ENCODE results near the gene FBXO42.
"Not testable (repeated sequence)": the region's sequence is repeated elsewhere in the genome, so short reads cannot be mapped to it uniquely, and the experiment has no call there.

The FBXO42 gene

GRCh38 chr1:16217061-16217785, 135.1 kb downstream of the FBXO42 start:
- Histone ChIP-seq H3K9me3 (no peaks in the 10 kb centered on the region), H3K36me3 (no peaks in the 10 kb centered on the region), H3K4me1 (ENCODE audit: control insufficient read depth in 1 of 2, insufficient read depth in 1 of 2, low read depth in 1 of 2, low read length in 1 of 2) (peaks cover 16 to 20% of the 10 kb centered on the region in 2 experiments), H3K27ac (peak overlapping the region; percentile 48), H3K27me3 (peaks cover 44% of the 10 kb centered on the region), H3K4me3 (ENCODE audit: low read depth in 1 of 2, low read length in 1 of 2) (peak overlapping the region; percentile 72 to 75)
- TF ChIP-seq CTCF (IDR thresholded peaks at IDR 0.05), result peak; percentile 11

GRCh38 chr1:16215882-16216753, 136.2 kb downstream of the FBXO42 start:
- H3K9me3 ChIP-seq, result no peaks in the 10 kb centered on the region
- H3K36me3 ChIP-seq, result no peaks in the 10 kb centered on the region
- peak overlapping the region; percentile 72 to 75 for H3K4me3 ChIP-seq (ENCODE audit: low read depth in 1 of 2, low read length in 1 of 2)
- no peak overlapping the region for H3K27ac ChIP-seq
- no peak for TF ChIP-seq CTCF (IDR thresholded peaks at IDR 0.05)
- peaks cover 44% of the 10 kb centered on the region for H3K27me3 ChIP-seq
- peaks cover 16 to 20% of the 10 kb centered on the region in 2 experiments for H3K4me1 ChIP-seq (ENCODE audit: control insufficient read depth in 1 of 2, insufficient read depth in 1 of 2, low read depth in 1 of 2, low read length in 1 of 2)

GRCh38 chr1:16215240-16215639, 137.0 kb downstream of the FBXO42 start:
- peaks cover 44% of the 10 kb centered on the region for H3K27me3 ChIP-seq
- H3K4me1 ChIP-seq (ENCODE audit: control insufficient read depth in 1 of 2, insufficient read depth in 1 of 2, low read depth in 1 of 2, low read length in 1 of 2), result peaks cover 16 to 20% of the 10 kb centered on the region in 2 experiments
- H3K27ac ChIP-seq; H3K4me3 ChIP-seq (ENCODE audit: low read depth in 1 of 2, low read length in 1 of 2); H3K9me3 ChIP-seq; H3K36me3 ChIP-seq: not testable (repeated sequence)

GRCh38 chr1:16213544-16213943, 138.7 kb downstream of the FBXO42 start:
- Histone ChIP-seq H3K27me3 (peaks cover 44% of the 10 kb centered on the region), H3K4me1 (ENCODE audit: control insufficient read depth in 1 of 2, insufficient read depth in 1 of 2, low read depth in 1 of 2, low read length in 1 of 2) (peaks cover 16 to 20% of the 10 kb centered on the region in 2 experiments)
- H3K36me3 ChIP-seq; H3K4me3 ChIP-seq (ENCODE audit: low read depth in 1 of 2, low read length in 1 of 2); H3K9me3 ChIP-seq; H3K27ac ChIP-seq: not testable (repeated sequence)

- H3K4me3 ChIP-seq (ENCODE audit: low read depth in 1 of 2, low read length in 1 of 2), result no peak overlapping the region
- no peak for TF ChIP-seq CTCF (IDR thresholded peaks at IDR 0.05)
- no peak overlapping the region for H3K27ac ChIP-seq
- no peaks in the 10 kb centered on the region for H3K36me3 ChIP-seq
- no peaks in the 10 kb centered on the region for H3K9me3 ChIP-seq
- peaks cover 47% of the 10 kb centered on the region for H3K27me3 ChIP-seq
- H3K4me1 ChIP-seq (ENCODE audit: control insufficient read depth in 1 of 2, insufficient read depth in 1 of 2, low read depth in 1 of 2, low read length in 1 of 2), result peaks cover 16 to 20% of the 10 kb centered on the region in 2 experiments
These were observed 139.3 kb downstream of the FBXO42 start for GRCh38 chr1:16213013-16213412.

- peaks cover 52% of the 10 kb centered on the region for H3K27me3 ChIP-seq
- no peak for TF ChIP-seq CTCF (IDR thresholded peaks at IDR 0.05)
- no peaks in the 10 kb centered on the region for H3K36me3 ChIP-seq
- H3K4me3 ChIP-seq (ENCODE audit: low read depth in 1 of 2, low read length in 1 of 2), result no peak within 1 kb of the TSS
- H3K4me1 ChIP-seq (ENCODE audit: control insufficient read depth in 1 of 2, insufficient read depth in 1 of 2, low read depth in 1 of 2, low read length in 1 of 2), result peaks cover 19 to 20% of the 10 kb centered on the region in 2 experiments
- no peak within 1 kb of the TSS for H3K27ac ChIP-seq
- H3K9me3 ChIP-seq, result no peaks in the 10 kb centered on the region
These were observed 139.9 kb downstream of the FBXO42 start, which contains the start of gene ARHGEF19 for GRCh38 chr1:16212251-16212961. ARHGEF19 (minus strand) TSS chr1:16212652; CDS start chr1:16209054, 3,598 bp downstream.

All from neutrophil (primary cell).